Liver (tissue), 9 donors: ENCODE measurements around the gene SALL3. TPM values are rescaled to one million over a fixed set of nuclear protein-coding genes. Genes with fewer than 3 reads are reported as not detected.

Experiments used
- DNase-seq: peaks from one replicate; pipeline ENCODE4 v3.0.0-alpha.2; 2017; ENCODE audit warnings: low spot score
- H3K27ac ChIP-seq, 2 donors: one replicate each; pipeline ENCODE4 v1.7.0; 2013; ENCODE audit warnings: inconsistent platforms in 2 of 2, low read length in 2 of 2, control low read depth in 1 of 2, low read depth in 1 of 2, mild to moderate bottlenecking in 1 of 2
- H3K27me3 ChIP-seq, 4 donors: one replicate each; pipeline versions ENCODE4 v1.6.1 to v1.7.0; 2013; ENCODE audit warnings: low read length in 3 of 4, inconsistent platforms in 1 of 4, mild to moderate bottlenecking in 1 of 4, moderate library complexity in 1 of 4; ENCODE audit not compliant: control insufficient read depth in 4 of 4, insufficient read depth in 4 of 4
- H3K36me3 ChIP-seq, 4 donors: one replicate each; pipeline versions ENCODE4 v1.6.1 to v1.7.0; 2013; ENCODE audit warnings: low read length in 3 of 4, mild to moderate bottlenecking in 3 of 4, low read depth in 1 of 4, moderate library complexity in 1 of 4; ENCODE audit not compliant: control insufficient read depth in 4 of 4, insufficient read depth in 3 of 4
- H3K4me1 ChIP-seq, 4 donors: one replicate each; pipeline versions ENCODE4 v1.6.1 to v1.7.0; 2013; ENCODE audit warnings: low read length in 3 of 4, mild to moderate bottlenecking in 3 of 4, moderate library complexity in 1 of 4; ENCODE audit not compliant: control insufficient read depth in 4 of 4, insufficient read depth in 4 of 4
- H3K4me3 ChIP-seq, 3 donors: one replicate each; pipeline versions ENCODE4 v1.6.1 to v1.7.0; 2013; ENCODE audit warnings: low read length in 3 of 3, control low read depth in 1 of 3, low read depth in 1 of 3, mild to moderate bottlenecking in 1 of 3
- H3K9ac ChIP-seq, 2 donors: one replicate each; pipeline ENCODE4 v1.7.0; 2013; ENCODE audit warnings: low read length in 2 of 2, mild to moderate bottlenecking in 2 of 2, moderate library complexity in 2 of 2, control low read depth in 1 of 2, low read depth in 1 of 2
- H3K9me3 ChIP-seq, 4 donors: one replicate each; pipeline versions ENCODE4 v1.6.1 to v1.7.0; 2013; ENCODE audit warnings: low read length in 3 of 4; ENCODE audit not compliant: control insufficient read depth in 4 of 4
- ATF3 ChIP-seq: IDR thresholded peaks from 2 replicates; pipeline ENCODE4 v1.6.1; 2016; ENCODE audit warnings: antibody characterized with exemption
- CTCF ChIP-seq: fragments of 150-350 bp; IDR thresholded peaks from 2 replicates; pipeline ENCODE4 v1.5.1; 2017; ENCODE audit warnings: improper control_type of control experiment, low read depth, low read length; ENCODE audit not compliant: missing input control
- EGR1 ChIP-seq, 2 donors: IDR thresholded peaks; 2 replicates each; pipeline ENCODE4 v1.6.1; 2016 to 2018; ENCODE audit warnings: antibody characterized with exemption in 2 of 2, low read depth in 2 of 2
- FOXA1 ChIP-seq: IDR thresholded peaks from 2 replicates; pipeline ENCODE4 v1.6.1; 2016; ENCODE audit warnings: antibody characterized with exemption
- FOXA2 ChIP-seq: IDR thresholded peaks from 2 replicates; pipeline ENCODE4 v1.6.1; 2016; ENCODE audit warnings: antibody characterized with exemption
- GABPA ChIP-seq, 2 donors: IDR thresholded peaks in 1 of 2; conservative IDR thresholded peaks in 1 of 2; 2 replicates each; pipeline ENCODE4 v1.6.1; 2016; ENCODE audit warnings: antibody characterized with exemption in 2 of 2, mild to moderate bottlenecking in 1 of 2, moderate library complexity in 1 of 2
- HNF4A ChIP-seq, 2 donors: conservative IDR thresholded peaks; 2 replicates each; pipeline ENCODE4 v1.6.1; 2016; ENCODE audit warnings: antibody characterized with exemption in 2 of 2, mild to moderate bottlenecking in 2 of 2
- HNF4G ChIP-seq: IDR thresholded peaks from 2 replicates; pipeline ENCODE4 v1.6.1; 2016; ENCODE audit warnings: antibody characterized with exemption
- JUND ChIP-seq, 2 donors: IDR thresholded peaks; 2 replicates each; pipeline ENCODE4 v1.6.1; 2016; ENCODE audit warnings: antibody characterized with exemption in 2 of 2
- MAX ChIP-seq: IDR thresholded peaks from 2 replicates; pipeline ENCODE4 v1.6.1; 2016; ENCODE audit warnings: antibody characterized with exemption
- NR2F2 ChIP-seq: IDR thresholded peaks from 2 replicates; pipeline ENCODE4 v1.6.1; 2016; ENCODE audit warnings: antibody characterized with exemption
- REST ChIP-seq: IDR thresholded peaks from 2 replicates; pipeline ENCODE4 v1.6.1; 2016; ENCODE audit warnings: antibody characterized with exemption, mild to moderate bottlenecking
- RXRA ChIP-seq, 2 donors: IDR thresholded peaks; 2 replicates each; pipeline ENCODE4 v1.6.1; 2017 to 2018; ENCODE audit warnings: antibody characterized with exemption in 2 of 2, mild to moderate bottlenecking in 1 of 2
- SP1 ChIP-seq: IDR thresholded peaks from 2 replicates; pipeline ENCODE4 v1.6.1; 2018; ENCODE audit warnings: antibody characterized with exemption, mild to moderate bottlenecking
- TAF1 ChIP-seq: conservative IDR thresholded peaks from 2 replicates; pipeline ENCODE4 v1.6.1; 2016; ENCODE audit warnings: antibody characterized with exemption, mild to moderate bottlenecking
- YY1 ChIP-seq: IDR thresholded peaks from 2 replicates; pipeline ENCODE4 v1.6.1; 2016; ENCODE audit warnings: antibody characterized with exemption, mild to moderate bottlenecking
- ZBTB33 ChIP-seq: IDR thresholded peaks from 2 replicates; pipeline ENCODE4 v1.6.1; 2016; ENCODE audit warnings: antibody characterized with exemption
- WGBS: extraction: QIAGEN DNeasy Blood & Tissue Kit; methylation state at CpG from one replicate; pipeline ENCODE4 v1.1.7; 2013; 5-methylcytosine and 5-hydroxymethylcytosine counted together
- polyA plus RNA-seq, 2 donors: library from polyadenylated mRNA; stranded (reverse) in 1 of 2; unstranded in 1 of 2; fragments of 200-250 nt in 1 of 2; fragments of >200 nt in 1 of 2; fragmentation: Nextera tagmentation in 1 of 2; extraction: Ambion mirVana in 1 of 2; gene quantifications; one replicate each; pipeline versions ENCODE4 v1.2.1 to v1.2.3, GENCODE V29; 2013 to 2015
- total RNA-seq, 2 donors: library from RNA; depleted of rRNA; stranded (reverse); fragments of >200 nt; gene quantifications; one replicate each; pipeline ENCODE4 v1.2.3, GENCODE V29; 2014
- donor health status: healthy.
- donor health status: healthy.
- donor health status: healthy.
- donor health status: healthy.
- donor health status: healthy.

Gene SALL3
- total and polyA plus RNA-seq, 4 donors: not detected

GRCh38 chr18:79008356-79008940 lies 28.8 kb downstream of the SALL3 start:
- 91% methylated on average over 21 of the region's 21 CpGs for whole genome bisulfite sequencing
- Histone ChIP-seq H3K9me3 (peaks cover 0 to 5% (median 0%) of the 10 kb centered on the region in 4 donors), H3K4me1 (no peaks in the 10 kb centered on the region), H3K4me3 (no peak overlapping the region), H3K27me3 (no peaks in the 10 kb centered on the region), H3K9ac (no peak overlapping the region), H3K36me3 (no peaks in the 10 kb centered on the region), H3K27ac (no peak overlapping the region)
- no peak for DNase-seq
- TF ChIP-seq TAF1 (no peak), CTCF (no peak), SP1 (no peak), JUND (IDR thresholded peaks at IDR 0.05) (no peak), HNF4A (conservative IDR thresholded peaks at IDR 0.05) (no peak), GABPA (IDR thresholded peaks at IDR 0.05 in 1 of 2, conservative IDR thresholded peaks at IDR 0.05 in 1 of 2) (no peak), YY1 (no peak), ATF3 (no peak), EGR1 (IDR thresholded peaks at IDR 0.05; ENCODE audit: low read depth in 2 of 2) (no peak), MAX (no peak)

- Histone ChIP-seq H3K36me3 (no peaks in the 10 kb centered on the region), H3K27me3 (peaks cover 0 to 3% (median 0%) of the 10 kb centered on the region in 4 donors), H3K27ac (no peak overlapping the region), H3K9me3 (peaks cover 0 to 5% (median 0%) of the 10 kb centered on the region in 4 donors), H3K9ac (no peak overlapping the region), H3K4me1 (no peaks in the 10 kb centered on the region), H3K4me3 (no peak overlapping the region)
- no peak for TF ChIP-seq SP1
- no peak for TF ChIP-seq JUND (IDR thresholded peaks at IDR 0.05)
- no peak for TF ChIP-seq REST
- no peak for TF ChIP-seq CTCF
- no peak for TF ChIP-seq TAF1
- no peak for TF ChIP-seq EGR1 (IDR thresholded peaks at IDR 0.05; ENCODE audit: low read depth in 2 of 2)
- TF ChIP-seq GABPA (IDR thresholded peaks at IDR 0.05 in 1 of 2, conservative IDR thresholded peaks at IDR 0.05 in 1 of 2): no peak
- TF ChIP-seq MAX: no peak
- TF ChIP-seq HNF4G: no peak
- no peak for TF ChIP-seq NR2F2
- no peak for TF ChIP-seq FOXA2
- no peak for TF ChIP-seq HNF4A (conservative IDR thresholded peaks at IDR 0.05)
- no peak for TF ChIP-seq RXRA (IDR thresholded peaks at IDR 0.05)
- TF ChIP-seq ZBTB33: no peak
- no peak for TF ChIP-seq FOXA1
- WGBS: 75% methylated on average over 9 of the region's 9 CpGs
- no peak for DNase-seq
Observed at GRCh38 chr18:79010802-79011201, 31.2 kb downstream of the SALL3 start.
